Measurements from ENCODE around the gene WDFY2.

The WDFY2 gene

GRCh38 chr13:51786425-51787265 lies 202.4 kb downstream of the WDFY2 start:
- no peak for TF ChIP-seq FOXK2 (IDR thresholded peaks at IDR 0.05)
- TF ChIP-seq BHLHE40 (IDR thresholded peaks at IDR 0.05; ENCODE audit: borderline replicate concordance) = no peak
- TF ChIP-seq ELF4 (IDR thresholded peaks at IDR 0.05) = no peak
- TF ChIP-seq NFRKB (IDR thresholded peaks at IDR 0.05) = no peak
- TF ChIP-seq L3MBTL2 (conservative IDR thresholded peaks at IDR 0.05) = no peak
- no peak for TF ChIP-seq CTBP1 (IDR thresholded peaks at IDR 0.05; ENCODE audit: borderline replicate concordance)
- no peak for TF ChIP-seq HDGF (IDR thresholded peaks at IDR 0.05; ENCODE audit: borderline replicate concordance)
- TF ChIP-seq ZNF384 (IDR thresholded peaks at IDR 0.05) = no peak
- no peak for TF ChIP-seq PKNOX1 (IDR thresholded peaks at IDR 0.05)
- TF ChIP-seq ARNT (IDR thresholded peaks at IDR 0.05) = no peak
- POLR2A ChIA-PET = interaction anchor here (0.9 to 1.1 kb wide), 3 partner anchors 9 to 334 kb away, joined by 3 to 5 read pairs (median 3); partner anchors contain the start of gene INTS6
- CTCF ChIA-PET = interaction anchor here (0.9 kb wide), 1 partner anchor 11 kb away, joined by 3 read pairs; no protein-coding TSS in a partner anchor
- no peak for DNase-seq (ENCODE audit: extremely low spot score)

GRCh38 chr13:51793570-51794271 lies 209.5 kb downstream of the WDFY2 start:
- no peak for TF ChIP-seq TARDBP (IDR thresholded peaks at IDR 0.05)
- TF ChIP-seq FOXM1 (IDR thresholded peaks at IDR 0.05; ENCODE audit: borderline replicate concordance) = no peak
- no peak for TF ChIP-seq ZNF384 (IDR thresholded peaks at IDR 0.05)
- no peak for TF ChIP-seq BHLHE40 (IDR thresholded peaks at IDR 0.05; ENCODE audit: borderline replicate concordance)
- no peak for TF ChIP-seq CTBP1 (IDR thresholded peaks at IDR 0.05; ENCODE audit: borderline replicate concordance)
- TF ChIP-seq SP1 (IDR thresholded peaks at IDR 0.05) = no peak
- TF ChIP-seq L3MBTL2 (conservative IDR thresholded peaks at IDR 0.05) = no peak
- TF ChIP-seq FOXA1 (IDR thresholded peaks at IDR 0.05) = no peak
- no peak for TF ChIP-seq ARNT (IDR thresholded peaks at IDR 0.05)
- no peak for TF ChIP-seq HDGF (IDR thresholded peaks at IDR 0.05; ENCODE audit: borderline replicate concordance)
- TF ChIP-seq SUZ12 (IDR thresholded peaks at IDR 0.05) = no peak
- TF ChIP-seq NFRKB (IDR thresholded peaks at IDR 0.05) = no peak
- no peak for TF ChIP-seq LEF1 (IDR thresholded peaks at IDR 0.05; ENCODE audit: borderline replicate concordance)
- ChIA-PET CTCF (no interaction called here), POLR2A (no interaction called here)
- DNase-seq (ENCODE audit: extremely low spot score) = no peak

GRCh38 chr13:51794964-51795363 lies 210.7 kb downstream of the WDFY2 start:
- POLR2A ChIA-PET = interaction anchor here (1.1 to 1.2 kb wide), 2 partner anchors 8 to 342 kb away, joined by 3 read pairs; no protein-coding TSS in a partner anchor
- CTCF ChIA-PET = no interaction called here
- no peak for TF ChIP-seq FOXK2 (IDR thresholded peaks at IDR 0.05)
- no peak for TF ChIP-seq PKNOX1 (IDR thresholded peaks at IDR 0.05)
- TF ChIP-seq ZNF384 (IDR thresholded peaks at IDR 0.05) = no peak
- no peak for TF ChIP-seq SP1 (IDR thresholded peaks at IDR 0.05)
- no peak for TF ChIP-seq NFRKB (IDR thresholded peaks at IDR 0.05)
- TF ChIP-seq CTBP1 (IDR thresholded peaks at IDR 0.05; ENCODE audit: borderline replicate concordance) = no peak
- TF ChIP-seq HDGF (IDR thresholded peaks at IDR 0.05; ENCODE audit: borderline replicate concordance) = no peak
- TF ChIP-seq BHLHE40 (IDR thresholded peaks at IDR 0.05; ENCODE audit: borderline replicate concordance) = no peak

GRCh38 chr13:51795419-51795818 lies 211.2 kb downstream of the WDFY2 start:
- ChIA-PET CTCF (no interaction called here), POLR2A (interaction anchor here (1.1 to 1.2 kb wide), 2 partner anchors 9 to 342 kb away, joined by 3 read pairs; no protein-coding TSS in a partner anchor)
- no peak for DNase-seq (ENCODE audit: extremely low spot score)
- TF ChIP-seq ELF4 (IDR thresholded peaks at IDR 0.05) (no peak), FOXK2 (IDR thresholded peaks at IDR 0.05) (no peak), TARDBP (IDR thresholded peaks at IDR 0.05) (no peak), PKNOX1 (IDR thresholded peaks at IDR 0.05) (no peak), FOXA1 (IDR thresholded peaks at IDR 0.05) (no peak)

More at GRCh38 chr13:51794964-51795363, 210.7 kb downstream of the WDFY2 start:
- DNase-seq (ENCODE audit: extremely low spot score) = no peak

GRCh38 chr13:51796546-51796945 lies 212.3 kb downstream of the WDFY2 start:
- ChIA-PET POLR2A (interaction anchor here (0.6 kb wide), 1 partner anchor 344 kb away, joined by 3 read pairs; the partner anchor contains the start of gene INTS6), CTCF (interaction anchor here (0.7 to 1.6 kb wide), 4 partner anchors 343 to 671 kb away, joined by 3 to 4 read pairs (median 3); no protein-coding TSS in a partner anchor)
- DNase-seq (ENCODE audit: extremely low spot score) = no peak
- TF ChIP-seq L3MBTL2 (conservative IDR thresholded peaks at IDR 0.05) (no peak), CTBP1 (IDR thresholded peaks at IDR 0.05; ENCODE audit: borderline replicate concordance) (no peak), ELF4 (IDR thresholded peaks at IDR 0.05) (no peak), TARDBP (IDR thresholded peaks at IDR 0.05) (no peak), FOXK2 (IDR thresholded peaks at IDR 0.05) (no peak), LEF1 (IDR thresholded peaks at IDR 0.05; ENCODE audit: borderline replicate concordance) (no peak), BHLHE40 (IDR thresholded peaks at IDR 0.05; ENCODE audit: borderline replicate concordance) (no peak), PKNOX1 (IDR thresholded peaks at IDR 0.05) (no peak)
